HFFc6 (cell line): ENCODE data around the gene VPREB3. TPM values are rescaled to one million over a fixed set of nuclear protein-coding genes. Genes with fewer than 3 reads are reported as not detected.

Experiments
- DNase-seq: peaks from one replicate; pipeline ENCODE4 v3.0.0-alpha.2; 2018
- H3K27ac Mint-ChIP-seq: 2 replicates; pipeline ENCODE4 v1.8.0; 2020; ENCODE audit warnings: mild to moderate bottlenecking, mixed read lengths
- H3K27me3 Mint-ChIP-seq: 2 replicates; pipeline ENCODE4 v1.8.0; 2021; ENCODE audit warnings: mild to moderate bottlenecking, moderate library complexity, mixed read lengths; ENCODE audit not compliant: insufficient read depth
- H3K36me3 Mint-ChIP-seq: 2 replicates; pipeline ENCODE4 v1.8.0; 2021; ENCODE audit warnings: low read depth, mixed read lengths
- H3K4me1 Mint-ChIP-seq: 2 replicates; pipeline ENCODE4 v1.8.0; 2020; ENCODE audit warnings: low read depth, mixed read lengths
- H3K4me3 Mint-ChIP-seq: 2 replicates; pipeline ENCODE4 v1.8.0; 2020; ENCODE audit warnings: mild to moderate bottlenecking, moderate library complexity, mixed read lengths
- H3K9me3 Mint-ChIP-seq: 2 replicates; pipeline ENCODE4 v1.8.0; 2020; ENCODE audit warnings: mild to moderate bottlenecking, mixed read lengths
- total RNA-seq, 6 experiments: library from RNA; stranded (reverse); fragmentation: NEBNext Ultra II Directional; extraction: Animal tissue kit (Norgen Biotek cat#: 25700); gene quantifications; 2 replicates in 1 of 6; 3 replicates in 5 of 6; pipeline ENCODE4 v1.2.3, GENCODE V29; 2021
- TF ChIP-seq, protein P1 (sequence below): fragments of 200-600 bp; sonication (generic); IDR thresholded peaks from 2 replicates; pipeline ENCODE4 v1.5.0; 2021; ENCODE audit warnings: antibody characterized with exemption, mild to moderate bottlenecking

The VPREB3 gene
- total RNA-seq, 6 experiments from 2014 or later: 0.33 to 0.57 TPM; not detected in 4

DNA sequence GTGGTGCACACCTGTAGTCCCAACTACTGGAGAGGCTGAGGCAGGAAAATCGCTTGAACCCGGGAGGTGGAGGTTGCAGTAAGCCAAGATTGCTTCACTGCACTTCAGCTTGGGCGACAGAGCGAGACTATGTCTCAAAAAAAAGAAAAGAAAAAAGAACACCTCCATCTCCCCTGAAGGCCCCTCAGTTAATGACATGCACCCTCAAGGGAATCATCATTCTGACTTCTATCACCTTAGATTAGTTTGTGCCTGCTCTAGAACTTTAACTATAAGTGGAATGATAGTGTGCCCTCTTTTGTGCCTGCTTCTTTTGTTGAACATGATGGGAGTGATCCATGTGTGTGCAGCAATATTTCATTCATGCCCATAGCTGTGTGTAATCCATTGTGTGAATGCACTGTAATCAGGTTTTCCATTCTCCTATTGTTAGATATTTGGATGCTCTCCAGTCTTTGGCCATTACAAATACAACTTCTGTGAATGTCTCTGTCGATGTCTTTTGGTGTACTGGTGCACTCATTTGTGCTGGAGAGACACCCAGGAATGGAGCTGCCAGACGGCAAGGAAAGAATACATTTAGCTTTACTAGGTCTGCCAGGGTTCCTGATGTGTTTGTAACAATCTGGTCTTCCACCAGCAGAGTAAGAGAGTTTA, 883 bp upstream of the VPREB3 start:
- no peaks in the 10 kb centered on the region for H3K36me3 Mint-ChIP-seq
- peaks cover 2% of the 10 kb centered on the region for H3K27me3 Mint-ChIP-seq
- H3K4me3 Mint-ChIP-seq: no peak overlapping the region
- no peaks in the 10 kb centered on the region for H3K9me3 Mint-ChIP-seq
- H3K27ac Mint-ChIP-seq: no peak overlapping the region
- DNase-seq: no peak
- TF ChIP-seq, protein P1, sequence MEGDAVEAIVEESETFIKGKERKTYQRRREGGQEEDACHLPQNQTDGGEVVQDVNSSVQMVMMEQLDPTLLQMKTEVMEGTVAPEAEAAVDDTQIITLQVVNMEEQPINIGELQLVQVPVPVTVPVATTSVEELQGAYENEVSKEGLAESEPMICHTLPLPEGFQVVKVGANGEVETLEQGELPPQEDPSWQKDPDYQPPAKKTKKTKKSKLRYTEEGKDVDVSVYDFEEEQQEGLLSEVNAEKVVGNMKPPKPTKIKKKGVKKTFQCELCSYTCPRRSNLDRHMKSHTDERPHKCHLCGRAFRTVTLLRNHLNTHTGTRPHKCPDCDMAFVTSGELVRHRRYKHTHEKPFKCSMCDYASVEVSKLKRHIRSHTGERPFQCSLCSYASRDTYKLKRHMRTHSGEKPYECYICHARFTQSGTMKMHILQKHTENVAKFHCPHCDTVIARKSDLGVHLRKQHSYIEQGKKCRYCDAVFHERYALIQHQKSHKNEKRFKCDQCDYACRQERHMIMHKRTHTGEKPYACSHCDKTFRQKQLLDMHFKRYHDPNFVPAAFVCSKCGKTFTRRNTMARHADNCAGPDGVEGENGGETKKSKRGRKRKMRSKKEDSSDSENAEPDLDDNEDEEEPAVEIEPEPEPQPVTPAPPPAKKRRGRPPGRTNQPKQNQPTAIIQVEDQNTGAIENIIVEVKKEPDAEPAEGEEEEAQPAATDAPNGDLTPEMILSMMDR: no peak
- H3K4me1 Mint-ChIP-seq: peaks cover 5% of the 10 kb centered on the region

DNA sequence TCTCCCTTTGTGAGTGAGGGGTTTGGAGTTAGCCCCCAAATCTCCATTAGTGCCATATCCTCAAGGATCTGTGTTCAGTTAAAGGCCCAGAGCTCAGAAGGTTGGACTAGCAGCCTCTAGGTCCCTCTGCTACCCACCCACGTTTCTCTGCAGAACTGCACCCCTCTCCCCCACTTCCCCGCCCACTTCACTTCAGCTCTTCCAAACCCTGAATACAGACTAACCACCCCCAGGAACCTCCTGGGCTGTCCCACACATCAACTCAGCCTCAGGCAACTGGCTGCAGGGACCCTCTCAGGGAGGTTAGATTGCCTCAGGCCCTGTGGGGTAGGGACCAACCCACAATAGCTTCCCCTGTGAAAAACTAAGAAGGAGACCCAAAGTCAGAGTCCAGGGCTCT, 840 bp downstream of the VPREB3 start:
- Mint-ChIP-seq H3K36me3 (no peaks in the 10 kb centered on the region), H3K4me3 (no peak overlapping the region), H3K9me3 (no peaks in the 10 kb centered on the region), H3K27ac (no peak overlapping the region), H3K27me3 (peaks cover 2% of the 10 kb centered on the region), H3K4me1 (peaks cover 13% of the 10 kb centered on the region)
- TF ChIP-seq, protein P1: no peak
- DNase-seq: no peak

DNA sequence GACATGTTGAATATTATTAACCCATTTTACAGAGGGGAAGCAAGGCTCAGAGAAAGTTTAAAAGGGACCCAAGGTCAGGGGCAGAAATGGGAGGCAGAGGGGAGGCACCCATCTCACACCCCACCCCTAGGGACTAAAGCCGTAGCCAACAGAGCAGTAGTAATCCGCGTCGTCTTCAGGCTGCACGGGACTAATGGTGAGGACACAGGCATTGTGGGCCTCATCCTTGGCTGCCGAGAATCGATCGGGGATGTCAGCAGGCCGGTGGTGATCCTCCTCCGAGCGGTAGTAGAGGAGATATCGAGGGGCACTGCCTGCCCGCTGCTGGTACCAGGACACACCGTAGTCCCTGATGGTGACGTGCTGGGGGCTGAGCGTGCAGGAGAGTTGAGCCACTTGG, 1.5 kb downstream of the VPREB3 start:
- peaks cover 2% of the 10 kb centered on the region for H3K27me3 Mint-ChIP-seq

DNA sequence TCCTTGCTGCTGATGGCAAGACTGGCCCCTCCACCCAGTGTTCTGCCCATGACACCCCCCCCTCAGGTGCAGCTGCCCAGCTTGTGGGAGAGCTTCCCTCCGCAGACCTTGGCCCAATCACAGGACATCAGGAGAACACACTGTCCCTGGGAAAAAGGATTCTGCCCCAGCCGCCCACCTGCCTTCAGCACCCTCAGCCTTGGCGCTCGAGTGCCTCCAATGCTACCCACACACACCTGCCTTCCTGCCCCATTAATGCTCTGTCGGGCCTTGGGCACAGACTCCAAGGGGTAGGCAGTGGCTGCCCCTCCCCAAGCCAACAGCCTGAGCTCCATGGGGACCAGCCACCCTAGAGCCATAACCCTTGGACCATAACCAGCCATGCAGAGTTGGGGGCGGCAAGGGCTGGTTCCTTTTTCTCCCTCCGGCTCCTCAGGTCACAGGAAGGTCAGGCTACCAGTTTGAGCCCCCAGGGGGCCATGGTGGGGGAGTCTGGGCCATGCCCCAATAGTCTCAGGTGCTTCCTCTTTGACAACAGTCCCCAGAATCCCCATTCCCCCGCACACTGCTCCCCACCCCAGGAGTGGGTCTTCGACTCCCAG, 2.0 kb downstream of the VPREB3 start:
- peaks cover 13% of the 10 kb centered on the region for H3K4me1 Mint-ChIP-seq
- H3K27ac Mint-ChIP-seq: peak overlapping the region; percentile 29; the same call in 1 of the 2 replicates
- peaks cover 2% of the 10 kb centered on the region for H3K27me3 Mint-ChIP-seq
- TF ChIP-seq, protein P1: no peak
- H3K36me3 Mint-ChIP-seq: no peaks in the 10 kb centered on the region
- peak overlapping the region; percentile 60 for H3K4me3 Mint-ChIP-seq
- DNase-seq: no peak
- no peaks in the 10 kb centered on the region for H3K9me3 Mint-ChIP-seq

More for the DNA sequence above, 1.5 kb downstream of the VPREB3 start:
- TF ChIP-seq, protein P1: no peak
- Mint-ChIP-seq H3K9me3 (no peaks in the 10 kb centered on the region), H3K4me3 (no peak overlapping the region), H3K27ac (no peak overlapping the region), H3K4me1 (peaks cover 13% of the 10 kb centered on the region), H3K36me3 (no peaks in the 10 kb centered on the region)
- no peak for DNase-seq

DNA sequence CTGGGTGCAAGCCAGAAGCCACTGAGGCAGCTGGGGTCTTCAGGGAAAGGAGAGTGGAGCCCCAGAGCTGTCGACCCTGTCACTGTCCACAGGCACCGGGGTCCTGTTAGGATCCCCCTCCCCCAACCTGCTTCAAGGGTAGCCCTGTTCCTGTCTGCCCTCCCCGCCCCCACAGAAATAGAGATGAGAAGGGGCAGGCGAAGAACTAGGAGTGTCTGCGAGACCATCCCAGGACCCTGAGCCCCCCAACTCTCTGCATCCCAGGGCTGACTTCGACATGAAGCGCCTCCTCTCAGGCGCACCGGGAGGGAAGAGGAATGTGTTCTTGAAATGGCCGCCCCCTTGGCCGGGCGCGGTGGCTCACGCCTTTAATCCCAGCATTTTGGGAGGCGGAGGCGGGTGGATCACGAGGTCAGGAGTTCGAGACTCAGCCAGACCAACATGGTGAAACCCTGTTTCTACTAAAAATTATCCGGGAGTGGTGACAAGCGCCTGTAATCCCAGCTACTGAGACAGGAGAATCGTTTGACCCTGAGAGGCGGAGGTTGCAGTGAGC, 2.7 kb downstream of the VPREB3 start:
- Mint-ChIP-seq H3K4me3 (peak overlapping the region; percentile 79), H3K4me1 (peaks cover 13% of the 10 kb centered on the region), H3K36me3 (no peaks in the 10 kb centered on the region), H3K9me3 (no peaks in the 10 kb centered on the region), H3K27me3 (peaks cover 2% of the 10 kb centered on the region), H3K27ac (peak overlapping the region; percentile 56)
- no peak for DNase-seq
- TF ChIP-seq, protein P1: no peak
